NCI-H345 treated with DMSO at 0.1 percent for 48 hours (cell line): Measurements from ENCODE around the gene ZC3H18.

Experiments used
- DNase-seq: peaks from one replicate; lab custom pipeline; 2025; ENCODE audit not compliant: unreplicated experiment; lab: John Stamatoyannopoulos, UW

The ZC3H18 gene

GRCh38 chr16:88532434-88533241, 37.6 kb upstream of the ZC3H18 start:
- DNase-seq: no peak

- DNase-seq: no peak
Observed at GRCh38 chr16:88533381-88533917, 36.8 kb upstream of the ZC3H18 start.

GRCh38 chr16:88533932-88534637, 36.1 kb upstream of the ZC3H18 start:
- DNase-seq: no peak

GRCh38 chr16:88534638-88535190, 35.5 kb upstream of the ZC3H18 start:
- DNase-seq: no peak

GRCh38 chr16:88535191-88535856, 34.9 kb upstream of the ZC3H18 start:
- DNase-seq: no peak

GRCh38 chr16:88535857-88536222, 34.4 kb upstream of the ZC3H18 start:
- DNase-seq: no peak

GRCh38 chr16:88536510-88536909, 33.7 kb upstream of the ZC3H18 start:
- no peak for DNase-seq

GRCh38 chr16:88536971-88537751, 33.0 kb upstream of the ZC3H18 start:
- DNase-seq: no peak

- DNase-seq: no peak
Observed at GRCh38 chr16:88537859-88538258, 32.3 kb upstream of the ZC3H18 start.

GRCh38 chr16:88538366-88539060, 31.7 kb upstream of the ZC3H18 start:
- no peak for DNase-seq

- DNase-seq: no peak
Observed at GRCh38 chr16:88539261-88539651, 30.9 kb upstream of the ZC3H18 start.

GRCh38 chr16:88539652-88540345, 30.4 kb upstream of the ZC3H18 start:
- no peak for DNase-seq

GRCh38 chr16:88540346-88540977, 29.7 kb upstream of the ZC3H18 start:
- no peak for DNase-seq

GRCh38 chr16:88541831-88542616, 28.2 kb upstream of the ZC3H18 start:
- no peak for DNase-seq

- no peak for DNase-seq
Observed at GRCh38 chr16:88543230-88543813, 26.9 kb upstream of the ZC3H18 start.

GRCh38 chr16:88545781-88546180, 24.4 kb upstream of the ZC3H18 start:
- no peak for DNase-seq

GRCh38 chr16:88548131-88548874, 21.9 kb upstream of the ZC3H18 start:
- DNase-seq: no peak
